RWPE1 (cell line): ENCODE results near the gene SLCO1C1.

Experiments
- CTCF ChIA-PET: fragments of 350-600 bp; sonication (Branson Sonifier 250); formaldehyde crosslinking; extraction: SDS; loops from one replicate; lab custom pipeline; 2021; lab: Yijun Ruan, JAX
- POLR2A ChIA-PET: fragments of 400-600 bp; formaldehyde crosslinking; extraction: SDS; loops from one replicate; lab custom pipeline; 2020; ENCODE audit warnings: antibody characterized with exemption; ENCODE audit not compliant: low non-redundant PET; lab: Yijun Ruan, JAX
- DNase-seq: peaks from one replicate; pipeline ENCODE4 v3.0.0; 2012; ENCODE audit warnings: low spot score
- H3K27ac ChIP-seq: fragments of 450-650 bp; 2 replicates; pipeline ENCODE4 v1.5.1; 2017
- CTCF ChIP-seq: fragments of 450-650 bp; conservative IDR thresholded peaks from 2 replicates; pipeline ENCODE4 v1.5.1; 2017; ENCODE audit warnings: low read depth, mild to moderate bottlenecking

Gene SLCO1C1

GRCh38 chr12:20696181-20696905, 1.2 kb downstream of the SLCO1C1 start:
- DNase-seq, result no peak
- CTCF ChIA-PET, result no interaction called here
- TF ChIP-seq CTCF, result no peak
- no peak overlapping the region for H3K27ac ChIP-seq
- POLR2A ChIA-PET, result no interaction called here

- no peak overlapping the region for H3K27ac ChIP-seq
- POLR2A ChIA-PET, result no interaction called here
- CTCF ChIA-PET, result no interaction called here
- DNase-seq, result no peak
- no peak for TF ChIP-seq CTCF
Observed at GRCh38 chr12:20701106-20701505, 6.0 kb downstream of the SLCO1C1 start.

GRCh38 chr12:20704860-20705259, 9.7 kb downstream of the SLCO1C1 start:
- ChIA-PET CTCF (interaction anchor here (0.6 kb wide), 2 partner anchors 103 to 139 kb away, joined by 3 to 7 read pairs; no protein-coding TSS in a partner anchor), POLR2A (no interaction called here)
- DNase-seq, result no peak
- no peak overlapping the region for H3K27ac ChIP-seq
- no peak for TF ChIP-seq CTCF

GRCh38 chr12:20711846-20712245, 16.7 kb downstream of the SLCO1C1 start:
- no peak for TF ChIP-seq CTCF
- no peak overlapping the region for H3K27ac ChIP-seq
- ChIA-PET POLR2A (no interaction called here), CTCF (no interaction called here)
- no peak for DNase-seq

GRCh38 chr12:20716037-20716436, 20.9 kb downstream of the SLCO1C1 start:
- H3K27ac ChIP-seq, result no peak overlapping the region
- no peak for DNase-seq
- no peak for TF ChIP-seq CTCF
- ChIA-PET POLR2A (no interaction called here), CTCF (no interaction called here)

- H3K27ac ChIP-seq, result no peak overlapping the region
- POLR2A ChIA-PET, result no interaction called here
- CTCF ChIA-PET, result no interaction called here
- DNase-seq, result no peak
- no peak for TF ChIP-seq CTCF
Observed at GRCh38 chr12:20716985-20717384, 21.9 kb downstream of the SLCO1C1 start.
